ENCODE results near the gene LEFTY1.

DNA sequence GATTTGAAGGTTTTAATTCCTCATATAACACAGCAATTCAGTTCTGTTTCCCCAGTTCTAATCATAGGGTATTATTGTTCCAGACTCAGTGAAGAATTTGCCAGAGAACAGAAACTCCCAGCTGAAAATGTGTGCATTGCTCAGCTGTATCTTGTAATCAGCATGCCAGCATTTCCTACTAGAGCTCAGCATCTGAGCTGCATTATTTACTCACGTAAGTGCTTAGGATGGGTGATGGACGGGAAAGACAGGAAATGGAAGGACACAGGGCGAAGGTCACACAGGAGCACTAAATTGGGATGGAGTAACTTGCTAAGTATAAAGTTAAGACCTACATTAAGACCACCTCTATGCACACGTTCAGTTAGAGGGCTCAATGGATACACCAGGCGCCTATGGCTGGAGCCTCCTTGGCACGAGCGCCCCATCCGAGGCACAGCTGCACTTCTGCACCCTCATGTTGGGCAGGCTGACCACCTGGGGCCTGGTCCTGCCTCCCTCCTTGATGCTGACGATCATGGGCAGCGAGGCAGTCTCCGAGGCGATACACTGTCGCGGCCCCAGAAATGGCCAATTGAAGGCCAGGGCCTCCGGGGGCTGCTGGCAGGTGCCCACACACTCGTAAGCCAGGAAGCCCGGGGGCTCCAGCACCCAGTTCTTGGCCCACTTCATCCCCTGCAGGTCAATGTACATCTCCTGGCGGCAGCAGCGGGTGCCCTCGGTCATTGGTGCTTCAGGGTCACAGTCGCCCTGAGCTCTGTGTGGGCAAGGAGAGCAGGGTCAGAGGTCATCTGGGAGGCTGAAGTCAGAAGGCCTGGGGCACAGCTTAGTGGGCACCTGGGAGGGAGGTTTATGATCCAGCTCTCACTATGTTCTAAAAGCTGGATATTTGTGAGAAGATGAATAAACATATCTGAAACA lies 48.4 kb upstream of the LEFTY1 start:
- TF ChIP-seq, protein P1, sequence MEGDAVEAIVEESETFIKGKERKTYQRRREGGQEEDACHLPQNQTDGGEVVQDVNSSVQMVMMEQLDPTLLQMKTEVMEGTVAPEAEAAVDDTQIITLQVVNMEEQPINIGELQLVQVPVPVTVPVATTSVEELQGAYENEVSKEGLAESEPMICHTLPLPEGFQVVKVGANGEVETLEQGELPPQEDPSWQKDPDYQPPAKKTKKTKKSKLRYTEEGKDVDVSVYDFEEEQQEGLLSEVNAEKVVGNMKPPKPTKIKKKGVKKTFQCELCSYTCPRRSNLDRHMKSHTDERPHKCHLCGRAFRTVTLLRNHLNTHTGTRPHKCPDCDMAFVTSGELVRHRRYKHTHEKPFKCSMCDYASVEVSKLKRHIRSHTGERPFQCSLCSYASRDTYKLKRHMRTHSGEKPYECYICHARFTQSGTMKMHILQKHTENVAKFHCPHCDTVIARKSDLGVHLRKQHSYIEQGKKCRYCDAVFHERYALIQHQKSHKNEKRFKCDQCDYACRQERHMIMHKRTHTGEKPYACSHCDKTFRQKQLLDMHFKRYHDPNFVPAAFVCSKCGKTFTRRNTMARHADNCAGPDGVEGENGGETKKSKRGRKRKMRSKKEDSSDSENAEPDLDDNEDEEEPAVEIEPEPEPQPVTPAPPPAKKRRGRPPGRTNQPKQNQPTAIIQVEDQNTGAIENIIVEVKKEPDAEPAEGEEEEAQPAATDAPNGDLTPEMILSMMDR (conservative IDR thresholded peaks at IDR 0.05; ENCODE audit: low read length) = no peak
- TF ChIP-seq EZH2phosphoT487 (IDR thresholded peaks at IDR 0.05; ENCODE audit: borderline replicate concordance) = no peak

All from Loucy (cell line).